Omental fat pad (tissue), 4 donors: ENCODE data around the gene WDR81. TPM values are rescaled to one million over a fixed set of nuclear protein-coding genes. Genes with fewer than 3 reads are reported as not detected.
A peak's percentile ranks its signal among the peaks of the same experiment; 100 is the strongest.
"Not testable (repeated sequence)": the region's sequence is repeated elsewhere in the genome, so short reads cannot be mapped to it uniquely, and the experiment has no call there.

Source experiments
- ATAC-seq: fragments of 150-250 bp; one replicate; pipeline ENCODE4 v1.9.1; 2016; ENCODE audit warnings: mild to moderate bottlenecking, moderate library complexity; ENCODE audit not compliant: low FRiP score
- DNase-seq: peaks from one replicate; pipeline ENCODE4 v3.0.0-alpha.2; 2019; ENCODE audit warnings: low spot score
- CTCF ChIP-seq, 3 donors: fragments of 450-650 bp; IDR thresholded peaks; one replicate each; pipeline ENCODE4 v1.5.1; 2016 to 2017; ENCODE audit warnings: antibody characterized with exemption in 3 of 3, mild to moderate bottlenecking in 3 of 3, moderate library complexity in 2 of 3
- total RNA-seq, 4 donors: library from RNA; depleted of rRNA; stranded (reverse); fragments of >200 nt; gene quantifications; one replicate each; pipeline ENCODE4 v1.1.0, GENCODE V29; 2016

WDR81 gene
- total RNA-seq, result 10 to 100 TPM; 39.2 to 71.1 (median 49.8) TPM

GRCh38 chr17:1724351-1724868 is at the start of gene WDR81:
Gene WDR81, plus strand, starts transcription at chr17:1724704. Its CDS starts 256 bp downstream, at chr17:1724960.
- no peak for TF ChIP-seq CTCF (IDR thresholded peaks at IDR 0.05)
- ATAC-seq (peak; percentile 76), DNase-seq (peak; percentile 91)

GRCh38 chr17:1676401-1676800 is 48.1 kb upstream of the WDR81 start:
- DNase-seq, result no peak
- TF ChIP-seq CTCF (IDR thresholded peaks at IDR 0.05), result no peak
- ATAC-seq, result no peak

- no peak for TF ChIP-seq CTCF (IDR thresholded peaks at IDR 0.05)
Measured at GRCh38 chr17:1683459-1683858, 41.0 kb upstream of the WDR81 start.

GRCh38 chr17:1684378-1685189 is 39.9 kb upstream of the WDR81 start, which contains the start of gene PRPF8:
Gene PRPF8, minus strand, starts transcription at chr17:1684867. Its CDS starts 296 bp downstream, at chr17:1684571.
- peak; percentile 94 for DNase-seq
- TF ChIP-seq CTCF (IDR thresholded peaks at IDR 0.05), result no peak
- ATAC-seq, result peak; percentile 100

More at GRCh38 chr17:1683459-1683858, 41.0 kb upstream of the WDR81 start:
- DNase-seq, result no peak
- no peak for ATAC-seq

- ATAC-seq, result no peak
- TF ChIP-seq CTCF (IDR thresholded peaks at IDR 0.05), result no peak
- no peak for DNase-seq
Measured at GRCh38 chr17:1686086-1686485, 38.4 kb upstream of the WDR81 start.

- not testable (repeated sequence) for DNase-seq, ATAC-seq
Measured at GRCh38 chr17:1688405-1688804, 36.1 kb upstream of the WDR81 start.

GRCh38 chr17:1690544-1691221 is 33.8 kb upstream of the WDR81 start:
- DNase-seq (no peak), ATAC-seq (no peak)
- TF ChIP-seq CTCF (IDR thresholded peaks at IDR 0.05), result no peak
